Karpas-422 (cell line): ENCODE data around the gene EEIG2. TPM values are rescaled to one million over a fixed set of nuclear protein-coding genes. Genes with fewer than 3 reads are reported as not detected.
A peak's percentile ranks its signal among the peaks of the same experiment; 100 is the strongest.
"Not testable (repeated sequence)": the region's sequence is repeated elsewhere in the genome, so short reads cannot be mapped to it uniquely, and the experiment has no call there.

Experiments used
- DNase-seq: peaks from one replicate; pipeline ENCODE4 v3.0.0-alpha.2; 2015
- H2AFZ ChIP-seq: fragments of 200-600 bp; sonication (generic); 2 replicates; pipeline ENCODE4 v1.6.1; 2014; ENCODE audit warnings: antibody characterized with exemption, low read length, mixed read lengths
- H3K27ac ChIP-seq: fragments of 200-600 bp; sonication (generic); 2 replicates; pipeline ENCODE4 v1.5.1; 2014; ENCODE audit warnings: mild to moderate bottlenecking, low read length, moderate library complexity
- H3K27me3 ChIP-seq: fragments of 200-600 bp; sonication (generic); 2 replicates; pipeline ENCODE4 v1.6.1; 2014; ENCODE audit warnings: low read length, mixed read lengths
- H3K36me3 ChIP-seq: fragments of 200-600 bp; sonication (generic); 2 replicates; pipeline ENCODE4 v1.6.1; 2014; ENCODE audit warnings: low read length, mixed read lengths; ENCODE audit not compliant: insufficient read depth
- H3K4me1 ChIP-seq: fragments of 200-600 bp; sonication (generic); 2 replicates; pipeline ENCODE4 v1.6.1; 2014; ENCODE audit warnings: mild to moderate bottlenecking, low read length, mixed read lengths
- H3K4me2 ChIP-seq: fragments of 200-600 bp; sonication (generic); 2 replicates; pipeline ENCODE4 v1.6.1; 2014; ENCODE audit warnings: low read length, low read depth, mild to moderate bottlenecking; ENCODE audit not compliant: poor library complexity, severe bottlenecking
- H3K4me3 ChIP-seq: fragments of 200-600 bp; sonication (generic); 2 replicates; pipeline ENCODE4 v1.5.1; 2014; ENCODE audit warnings: mild to moderate bottlenecking, antibody characterized with exemption, low read length, mixed read lengths
- H3K79me2 ChIP-seq: fragments of 200-600 bp; sonication (generic); 2 replicates; pipeline ENCODE4 v1.6.1; 2014; ENCODE audit warnings: mild to moderate bottlenecking, low read length, mixed read lengths
- H3K9ac ChIP-seq: fragments of 200-600 bp; sonication (generic); 2 replicates; pipeline ENCODE4 v1.6.0; 2014; ENCODE audit warnings: low read length
- H3K9me2 ChIP-seq: fragments of 200-600 bp; sonication (generic), shearing (Covaris generic); replicated peaks from 2 replicates; pipeline ENCODE4 v1.6.0; 2014; ENCODE audit warnings: mild to moderate bottlenecking, low read length, moderate library complexity; ENCODE audit not compliant: insufficient read depth
- H3K9me3 ChIP-seq: fragments of 300-700, 200-600 bp; sonication (generic); 2 replicates; pipeline ENCODE4 v1.6.1; 2014; ENCODE audit warnings: low read length, mixed read lengths
- H4K20me1 ChIP-seq: fragments of 200-600 bp; sonication (generic); 2 replicates; pipeline ENCODE4 v1.6.1; 2014; ENCODE audit warnings: mild to moderate bottlenecking, antibody characterized with exemption, low read length, low read depth; ENCODE audit not compliant: insufficient read depth
- total RNA-seq: library from RNA; depleted of rRNA; stranded (reverse); fragments of >200 nt; shearing (Covaris generic); gene quantifications from 2 replicates; pipeline ENCODE4 v1.2.3, GENCODE V29; 2014; ENCODE audit warnings: low replicate concordance; rRNA removed

Gene EEIG2
- 3.4 and 5.0 TPM in 2 replicates for total RNA-seq

DNA sequence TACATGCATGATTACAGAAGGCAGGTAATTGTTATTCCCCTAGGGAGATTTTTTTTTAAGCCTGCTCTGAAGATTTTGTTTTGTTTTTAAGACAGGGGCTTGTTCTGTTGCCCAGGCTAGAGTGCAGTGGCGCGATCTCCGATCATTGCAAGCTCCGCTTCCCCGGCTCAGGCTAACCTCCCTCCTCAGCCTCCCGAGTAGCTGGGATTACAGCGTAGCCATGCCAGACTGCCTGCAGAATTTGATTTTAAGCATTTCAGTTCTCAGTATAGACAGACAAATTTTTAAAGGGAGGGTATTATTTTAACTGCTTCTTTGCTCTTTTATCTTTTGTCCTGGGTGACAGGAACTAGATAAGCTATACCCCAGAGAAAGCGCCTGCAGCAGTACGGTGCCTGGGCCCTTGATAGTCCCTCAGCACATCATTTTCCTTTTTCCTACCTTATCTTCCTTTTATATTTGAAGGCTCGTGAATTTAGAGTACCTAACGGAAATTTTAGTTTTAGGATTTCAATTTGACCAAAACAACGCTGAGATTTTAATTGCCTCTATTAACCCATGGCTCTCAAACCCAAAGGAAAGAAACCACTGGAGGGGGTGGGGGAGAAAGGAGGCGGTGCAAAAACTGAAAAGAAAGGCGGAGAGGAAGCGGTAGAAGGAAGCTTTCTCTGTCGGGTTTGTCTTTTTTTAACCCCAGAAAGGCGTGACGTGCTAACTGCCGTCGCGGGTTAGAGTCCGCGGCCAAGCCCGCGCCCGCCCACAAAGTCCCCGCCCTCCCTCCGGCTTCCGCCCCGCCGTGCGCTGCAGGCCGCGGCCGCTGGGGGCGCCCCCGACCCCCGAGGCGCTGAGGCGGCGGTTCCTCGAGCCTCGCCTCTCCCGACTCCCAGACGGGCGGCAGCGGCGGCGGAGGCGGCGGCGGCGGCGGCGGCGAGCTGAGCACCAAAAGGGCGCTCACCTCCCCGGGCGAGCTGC, at the start of gene EEIG2:
Gene EEIG2 (plus strand): TSS at position 886 of the 972 bp plus-strand sequence. CDS start 329 bp downstream, outside the sequence.
- Histone ChIP-seq H3K4me2 (peak within 1 kb of the TSS; percentile 89), H3K36me3 (no peaks in the 10 kb centered on the region), H3K9ac (peak within 1 kb of the TSS; percentile 71), H3K9me3 (no peaks in the 10 kb centered on the region), H3K79me2 (no peaks in the 10 kb centered on the region), H2AFZ (peak within 1 kb of the TSS; percentile 74), H3K4me1 (peaks cover 39% of the 10 kb centered on the region), H3K9me2 (no peaks in the 10 kb centered on the region), H3K27me3 (no peaks in the 10 kb centered on the region), H3K4me3 (peak within 1 kb of the TSS; percentile 68), H4K20me1 (no peaks in the 10 kb centered on the region), H3K27ac (0 out of 2 replicates have a peak within 1 kb of the TSS, but pooled peaks have one; percentile 37)
- peak; percentile 96 for DNase-seq

- Histone ChIP-seq H3K4me1 (no peaks in the 10 kb centered on the region), H3K79me2 (no peaks in the 10 kb centered on the region), H3K4me2 (no peak overlapping the region), H3K27me3 (no peaks in the 10 kb centered on the region), H3K9ac (no peak overlapping the region), H3K4me3 (no peak overlapping the region), H3K36me3 (no peaks in the 10 kb centered on the region), H3K9me3 (no peaks in the 10 kb centered on the region), H3K9me2 (no peaks in the 10 kb centered on the region), H4K20me1 (no peaks in the 10 kb centered on the region), H2AFZ (no peak overlapping the region), H3K27ac (no peak overlapping the region)
- peak; percentile 25 for DNase-seq
These were observed 48.1 kb upstream of the EEIG2 start for GRCh38 chr1:108511764-108512163.

GRCh38 chr1:108512239-108513043, 47.5 kb upstream of the EEIG2 start:
- DNase-seq, result peak; percentile 72
- no peaks in the 10 kb centered on the region for H3K9me2 ChIP-seq

DNA sequence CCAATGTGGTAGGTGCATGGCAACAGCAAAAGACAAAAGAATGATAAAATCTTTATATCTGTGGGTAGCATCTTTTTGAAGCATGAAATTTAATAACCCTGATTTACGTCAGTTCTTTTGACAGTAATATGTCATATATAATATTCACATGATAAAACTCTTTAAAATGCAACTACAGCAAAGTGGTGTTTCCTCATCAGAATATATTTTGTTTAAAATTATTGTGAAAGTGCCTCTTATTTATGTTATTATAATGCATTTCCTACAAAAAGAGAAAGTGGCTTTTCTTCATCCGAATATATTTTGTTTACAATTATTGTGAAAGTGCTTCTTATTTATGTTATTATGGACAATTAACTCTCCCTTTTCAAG, 46.9 kb upstream of the EEIG2 start:
- H3K4me1 ChIP-seq, result no peaks in the 10 kb centered on the region
- no peaks in the 10 kb centered on the region for H3K9me3 ChIP-seq
- H3K4me3 ChIP-seq, result no peak overlapping the region
- no peaks in the 10 kb centered on the region for H3K9me2 ChIP-seq
- peak; percentile 24 for DNase-seq
- H3K27me3 ChIP-seq, result no peaks in the 10 kb centered on the region
- no peaks in the 10 kb centered on the region for H3K79me2 ChIP-seq
- no peak overlapping the region for H2AFZ ChIP-seq
- no peak overlapping the region for H3K9ac ChIP-seq
- no peaks in the 10 kb centered on the region for H3K36me3 ChIP-seq
- H3K27ac ChIP-seq, result no peak overlapping the region
- H4K20me1 ChIP-seq, result no peaks in the 10 kb centered on the region
- no peak overlapping the region for H3K4me2 ChIP-seq

More at GRCh38 chr1:108512239-108513043, 47.5 kb upstream of the EEIG2 start:
- Histone ChIP-seq H3K4me1 (no peaks in the 10 kb centered on the region), H3K36me3 (no peaks in the 10 kb centered on the region), H3K4me2 (no peak overlapping the region), H3K79me2 (no peaks in the 10 kb centered on the region), H3K4me3 (no peak overlapping the region), H3K27ac (no peak overlapping the region), H3K27me3 (no peaks in the 10 kb centered on the region), H2AFZ (no peak overlapping the region), H4K20me1 (no peaks in the 10 kb centered on the region), H3K9ac (no peak overlapping the region), H3K9me3 (no peaks in the 10 kb centered on the region)

DNA sequence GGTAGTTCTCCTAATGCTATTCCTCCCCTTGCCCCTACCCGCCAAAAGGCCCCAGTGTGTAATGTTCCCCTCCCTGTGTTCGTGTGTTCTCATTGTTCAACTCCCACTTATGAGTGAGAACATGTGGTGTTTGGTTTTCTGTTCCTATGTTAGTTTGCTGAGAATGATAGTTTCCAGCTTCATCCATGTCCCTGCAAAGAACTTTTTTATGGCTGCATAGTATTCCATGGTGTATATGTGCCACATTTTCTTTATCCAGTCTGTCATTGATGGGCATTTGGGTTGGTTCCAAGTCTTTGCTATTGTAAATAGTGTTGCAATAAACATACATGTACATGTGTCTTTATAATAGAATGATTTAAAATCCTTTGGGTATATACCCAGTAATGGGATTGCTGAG, 46.0 kb upstream of the EEIG2 start:
- not testable (repeated sequence) for H3K9me2 ChIP-seq, H4K20me1 ChIP-seq, H3K79me2 ChIP-seq, DNase-seq, H3K4me3 ChIP-seq, H3K27me3 ChIP-seq, H3K36me3 ChIP-seq, H3K4me1 ChIP-seq, H3K4me2 ChIP-seq, H3K9me3 ChIP-seq, H2AFZ ChIP-seq, H3K9ac ChIP-seq, H3K27ac ChIP-seq

DNA sequence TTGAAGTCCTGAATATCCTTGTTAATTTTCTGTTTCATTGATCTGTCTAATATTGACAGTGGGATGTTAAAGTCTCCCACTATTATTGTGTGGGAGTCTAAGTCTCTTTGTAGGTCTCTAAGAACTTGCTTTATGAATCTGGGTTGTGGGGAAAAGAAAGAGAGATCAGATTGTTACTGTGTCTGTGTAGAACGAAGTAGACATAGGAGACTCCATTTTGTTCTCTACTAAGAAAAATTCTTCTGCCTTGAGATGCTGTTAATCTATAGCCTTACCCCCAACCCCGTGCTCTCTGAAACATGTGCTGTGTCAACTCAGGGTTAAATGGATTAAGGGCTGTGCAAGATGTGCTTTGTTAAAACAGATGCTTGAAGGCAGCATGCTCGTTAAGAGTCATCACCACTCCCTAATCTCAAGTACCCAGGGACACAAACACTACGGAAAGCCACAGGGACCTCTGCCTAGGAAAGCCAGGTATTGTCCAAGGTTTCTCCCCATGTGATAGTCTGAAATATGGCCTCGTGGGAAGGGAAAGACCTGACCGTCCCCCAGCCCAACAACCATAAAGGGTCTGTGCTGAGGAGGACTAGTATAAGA, 42.5 kb upstream of the EEIG2 start:
- H3K36me3 ChIP-seq, H3K9me2 ChIP-seq, H2AFZ ChIP-seq, H3K4me1 ChIP-seq, H3K4me3 ChIP-seq, H3K27ac ChIP-seq, H3K9me3 ChIP-seq, H4K20me1 ChIP-seq, DNase-seq, H3K4me2 ChIP-seq, H3K79me2 ChIP-seq, H3K27me3 ChIP-seq, H3K9ac ChIP-seq: not testable (repeated sequence)

DNA sequence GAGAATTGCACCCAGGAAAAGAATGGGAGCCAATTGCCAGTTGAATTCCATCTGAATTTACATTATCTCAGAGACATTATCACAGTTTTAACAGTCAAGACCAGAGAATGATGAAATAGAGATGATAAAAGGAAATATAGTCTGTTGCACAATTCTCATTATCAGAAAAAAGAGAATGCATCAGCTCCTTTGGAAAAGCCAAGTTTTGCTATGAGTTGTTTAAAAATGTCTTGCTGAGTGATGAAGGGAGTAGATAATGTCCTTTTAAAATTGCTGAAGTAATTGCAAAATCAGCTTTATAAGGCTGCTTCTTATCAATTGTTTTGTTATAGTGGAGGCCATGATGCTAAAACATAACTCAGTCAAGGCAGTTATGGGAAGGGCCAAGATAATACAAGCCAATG, 37.9 kb upstream of the EEIG2 start:
- Histone ChIP-seq H3K4me3 (no peak overlapping the region), H3K9me2 (no peaks in the 10 kb centered on the region), H3K27me3 (no peaks in the 10 kb centered on the region), H2AFZ (no peak overlapping the region), H3K36me3 (no peaks in the 10 kb centered on the region), H4K20me1 (no peaks in the 10 kb centered on the region), H3K4me1 (no peaks in the 10 kb centered on the region), H3K27ac (no peak overlapping the region), H3K4me2 (no peak overlapping the region), H3K79me2 (no peaks in the 10 kb centered on the region), H3K9ac (no peak overlapping the region), H3K9me3 (no peaks in the 10 kb centered on the region)
- DNase-seq, result no peak

GRCh38 chr1:108523829-108524228, 36.1 kb upstream of the EEIG2 start:
- no peak for DNase-seq
- H3K9me3 ChIP-seq, result no peaks in the 10 kb centered on the region
- no peak overlapping the region for H3K27ac ChIP-seq
- no peaks in the 10 kb centered on the region for H3K36me3 ChIP-seq
- no peak overlapping the region for H2AFZ ChIP-seq
- no peaks in the 10 kb centered on the region for H3K27me3 ChIP-seq
- no peak overlapping the region for H3K9ac ChIP-seq
- H3K79me2 ChIP-seq, result no peaks in the 10 kb centered on the region
- no peaks in the 10 kb centered on the region for H4K20me1 ChIP-seq
- H3K9me2 ChIP-seq, result no peaks in the 10 kb centered on the region
- no peak overlapping the region for H3K4me2 ChIP-seq
- H3K4me3 ChIP-seq, result no peak overlapping the region
- no peaks in the 10 kb centered on the region for H3K4me1 ChIP-seq
